ENCODE results near the gene RABGAP1L.
A peak's percentile ranks its signal among the peaks of the same experiment; 100 is the strongest.

RABGAP1L gene

GRCh38 chr1:174912264-174912663 is 752.9 kb downstream of the RABGAP1L start:
- no peak for DNase-seq

GRCh38 chr1:174913225-174913903 is 754.0 kb downstream of the RABGAP1L start:
- DNase-seq: no peak

GRCh38 chr1:174914991-174915390 is 755.7 kb downstream of the RABGAP1L start:
- no peak for DNase-seq

GRCh38 chr1:174916846-174917245 is 757.5 kb downstream of the RABGAP1L start:
- DNase-seq: no peak

- DNase-seq: no peak
Measured at GRCh38 chr1:174920093-174920492, 760.8 kb downstream of the RABGAP1L start.

GRCh38 chr1:174922121-174922520 is 762.8 kb downstream of the RABGAP1L start:
- no peak for DNase-seq

- DNase-seq: no peak
Measured at GRCh38 chr1:174923820-174924219, 764.5 kb downstream of the RABGAP1L start.

- no peak for DNase-seq
Measured at GRCh38 chr1:174928541-174928940, 769.2 kb downstream of the RABGAP1L start.

GRCh38 chr1:174931214-174931613 is 771.9 kb downstream of the RABGAP1L start:
- no peak for DNase-seq

GRCh38 chr1:174932587-174932986 is 773.3 kb downstream of the RABGAP1L start:
- DNase-seq: no peak

- DNase-seq: no peak
Measured at GRCh38 chr1:174935961-174936727, 776.8 kb downstream of the RABGAP1L start.

- no peak for DNase-seq
Measured at GRCh38 chr1:174938281-174939007, 779.1 kb downstream of the RABGAP1L start.

- no peak for DNase-seq
Measured at GRCh38 chr1:174939775-174940545, 780.6 kb downstream of the RABGAP1L start.

GRCh38 chr1:174940646-174941175 is 781.4 kb downstream of the RABGAP1L start:
- DNase-seq: no peak

GRCh38 chr1:174942547-174943255 is 783.4 kb downstream of the RABGAP1L start:
- DNase-seq: no peak

GRCh38 chr1:174946031-174946430 is 786.7 kb downstream of the RABGAP1L start:
- no peak for DNase-seq

GRCh38 chr1:174949061-174949460 is 789.7 kb downstream of the RABGAP1L start:
- DNase-seq: no peak

GRCh38 chr1:174949645-174950044 is 790.3 kb downstream of the RABGAP1L start:
- DNase-seq: no peak

- no peak for DNase-seq
Measured at GRCh38 chr1:174953285-174954072, 794.2 kb downstream of the RABGAP1L start.

GRCh38 chr1:174954073-174954460 is 794.7 kb downstream of the RABGAP1L start:
- peak; percentile 62 for DNase-seq
